HG03342 (cell line): Measurements from ENCODE around the gene TRMT13.
A peak's percentile ranks its signal among the peaks of the same experiment; 100 is the strongest.

ENCODE experiments used
- ATAC-seq: cut with Tn5 transposase; IDR thresholded peaks from one replicate; pipeline ENCODE4 v1.9.1; 2021; ENCODE audit warnings: mild to moderate bottlenecking, moderate library complexity; ENCODE audit not compliant: unreplicated experiment

The TRMT13 gene, protein sequence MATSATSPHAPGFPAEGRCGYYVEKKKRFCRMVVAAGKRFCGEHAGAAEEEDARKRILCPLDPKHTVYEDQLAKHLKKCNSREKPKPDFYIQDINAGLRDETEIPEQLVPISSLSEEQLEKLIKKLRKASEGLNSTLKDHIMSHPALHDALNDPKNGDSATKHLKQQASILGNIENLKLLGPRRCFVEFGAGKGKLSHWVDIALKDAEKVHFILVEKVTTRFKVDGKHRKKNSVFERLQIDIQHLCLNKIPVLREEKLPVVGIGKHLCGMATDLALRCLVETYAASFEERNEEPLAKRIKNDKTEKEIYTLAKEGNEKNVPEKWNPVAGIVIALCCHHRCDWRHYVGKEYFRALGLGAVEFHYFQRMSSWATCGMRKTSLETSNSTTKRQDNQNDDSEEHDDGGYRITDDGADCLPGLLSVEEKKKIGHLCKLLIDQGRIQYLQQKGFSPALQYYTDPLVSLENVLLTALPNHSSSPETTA

DNA sequence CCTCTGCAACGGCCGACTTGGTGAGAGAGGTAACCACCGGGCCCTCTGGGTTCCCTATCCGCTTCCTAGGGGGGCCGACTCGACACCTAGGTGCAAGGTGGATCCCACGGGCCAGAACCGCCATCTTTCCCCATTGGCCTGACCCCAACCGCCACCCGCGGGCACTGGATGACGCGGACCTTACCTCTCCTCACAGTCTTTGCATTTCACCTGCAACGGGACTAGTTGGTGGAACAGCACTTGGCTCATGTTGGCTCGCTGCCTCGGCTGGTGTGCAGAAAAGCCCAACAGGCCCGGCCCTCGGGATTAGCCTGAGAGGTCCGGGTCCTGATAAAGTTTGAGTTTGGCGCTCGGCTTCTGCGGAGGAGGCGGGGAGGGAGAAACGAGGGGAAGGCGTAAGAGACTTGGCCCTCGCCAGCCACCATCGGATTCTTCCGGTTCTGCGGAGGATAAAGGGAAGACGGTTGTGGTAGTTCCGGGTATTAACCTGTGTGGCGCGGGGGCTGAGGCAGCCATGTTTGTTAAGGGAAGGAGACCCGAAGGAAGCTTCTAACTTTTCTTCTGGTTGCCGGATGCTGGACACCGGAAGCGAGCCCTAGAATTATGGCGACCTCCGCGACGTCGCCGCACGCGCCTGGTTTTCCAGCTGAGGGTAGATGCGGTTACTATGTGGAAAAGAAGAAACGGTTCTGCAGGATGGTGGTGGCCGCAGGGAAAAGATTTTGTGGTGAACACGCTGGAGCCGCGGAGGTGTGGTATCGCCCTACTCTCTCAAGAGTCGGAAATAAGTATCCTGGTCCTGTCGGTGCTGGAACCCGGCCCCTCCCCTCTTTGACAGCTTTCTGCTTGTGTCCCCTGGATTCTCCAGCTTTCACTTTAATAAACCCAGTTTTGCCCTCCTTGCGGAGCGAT is at the start of gene TRMT13, which contains the start of gene SASS6:
TRMT13 (plus strand) TSS at position 598 of the 912 bp plus-strand sequence; CDS start at position 604, 6 bp downstream.
SASS6 (minus strand) TSS at position 365 of the 912 bp plus-strand sequence; CDS start at position 249, 116 bp downstream.
- peak; percentile 90 for ATAC-seq

DNA sequence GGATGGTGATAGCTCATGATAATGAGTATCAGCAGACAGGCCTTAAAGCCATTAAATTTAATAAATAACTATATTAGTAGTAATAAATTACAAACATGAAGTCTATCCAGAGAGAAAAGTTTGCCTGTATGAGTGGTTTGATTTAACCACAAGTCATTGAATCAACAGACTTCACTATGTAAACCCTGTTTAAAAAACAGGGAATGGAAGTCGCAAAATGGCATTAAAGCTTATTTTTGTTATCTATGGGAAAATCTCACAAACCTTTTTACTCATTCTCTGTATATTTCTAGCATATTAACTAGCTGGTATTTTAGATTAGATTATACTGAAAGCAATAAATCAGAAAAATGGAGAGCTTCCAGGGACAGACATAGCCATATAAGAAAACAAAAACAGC is 45.6 kb upstream of the TRMT13 start:
- no peak for ATAC-seq

DNA sequence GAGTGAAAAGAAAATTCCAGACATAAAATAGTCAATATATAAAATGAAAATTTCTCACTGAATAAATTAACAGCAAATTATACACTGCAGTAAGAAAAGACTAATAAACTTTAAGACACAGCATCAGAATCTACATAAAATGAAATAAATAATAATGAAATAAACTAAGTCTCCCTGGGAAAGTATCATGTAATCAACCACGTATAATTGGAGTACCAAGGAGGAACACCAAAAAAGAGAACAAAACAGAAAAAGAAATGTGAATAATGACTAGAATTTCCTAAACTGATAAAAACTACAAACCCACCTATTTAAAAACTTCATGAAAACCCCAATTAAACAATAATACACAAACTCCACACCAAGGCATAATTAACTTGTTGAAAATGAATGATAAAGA is 43.9 kb upstream of the TRMT13 start:
- no peak for ATAC-seq

DNA sequence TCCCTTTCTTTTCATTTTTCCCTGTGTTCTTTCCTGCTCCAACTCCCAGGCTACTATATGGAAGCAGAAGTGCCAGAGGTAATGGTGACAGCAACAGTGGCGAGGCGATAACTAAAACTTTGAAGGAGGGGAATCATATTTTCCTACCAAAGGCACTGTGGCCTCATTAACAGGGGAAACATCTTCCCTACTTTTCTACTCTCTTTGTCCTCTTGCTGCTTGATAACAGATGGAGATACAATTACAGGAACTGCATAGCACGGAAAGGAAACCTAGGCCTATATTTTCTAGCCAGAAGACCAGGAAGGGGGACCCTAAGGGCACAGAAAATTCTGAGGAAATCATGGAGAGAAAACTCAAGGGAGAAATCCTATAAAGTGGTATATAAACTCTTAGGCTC is 42.5 kb upstream of the TRMT13 start:
- no peak for ATAC-seq

DNA sequence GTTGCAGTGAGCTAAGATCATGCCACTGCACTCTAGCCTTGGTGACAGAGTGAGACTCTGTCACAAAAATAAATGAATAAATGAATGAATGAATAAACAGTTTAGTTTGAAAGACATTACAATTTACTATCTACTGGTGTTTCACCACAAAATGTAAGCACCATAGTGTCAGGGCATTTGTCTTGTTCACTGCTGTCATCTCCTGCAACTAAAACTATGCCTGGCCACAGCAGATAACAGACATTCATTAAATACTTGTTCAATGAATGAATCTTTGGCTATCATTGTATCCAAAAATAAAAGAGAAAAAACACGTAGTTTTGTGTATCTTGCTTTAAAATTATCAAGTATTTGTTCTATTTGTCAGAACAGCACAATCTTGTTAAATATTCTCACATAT is 32.8 kb upstream of the TRMT13 start:
- no peak for ATAC-seq

DNA sequence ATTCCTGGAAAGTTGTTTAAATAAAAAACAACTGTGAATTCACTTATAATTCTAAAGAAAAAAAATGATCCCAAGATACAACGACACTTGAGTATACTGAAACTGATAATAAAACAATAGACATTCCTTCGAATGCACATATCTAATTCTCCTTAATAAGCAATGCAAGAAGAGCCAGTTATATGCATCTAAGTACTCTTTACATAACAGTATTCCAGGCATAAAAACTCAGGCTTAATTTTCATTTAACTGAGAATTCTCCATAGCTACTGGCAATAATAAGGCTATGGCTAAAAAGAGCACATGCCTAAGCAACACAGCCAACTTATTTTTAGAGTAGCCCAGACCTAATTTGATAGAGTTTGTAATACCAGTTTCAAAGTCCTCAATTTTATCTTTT is 31.4 kb upstream of the TRMT13 start:
- no peak for ATAC-seq

DNA sequence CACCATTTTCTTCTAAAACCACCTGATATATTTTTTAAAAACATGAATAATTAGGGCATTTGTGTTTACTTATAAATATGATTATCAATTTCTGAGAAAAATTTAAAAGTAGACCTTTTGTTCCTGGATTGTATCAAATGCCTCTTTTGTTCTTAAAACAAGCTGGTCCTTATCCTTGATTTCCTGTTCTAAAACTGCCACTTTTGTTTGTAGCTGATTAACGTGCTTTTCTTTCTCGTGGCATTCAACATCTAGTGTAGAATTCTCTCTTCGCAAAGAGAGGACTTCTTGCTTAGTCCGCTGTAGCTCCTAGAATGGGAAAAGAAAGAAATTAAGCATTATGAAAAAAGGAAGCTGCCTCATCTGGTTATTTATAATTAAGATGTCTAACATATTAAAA is 25.3 kb upstream of the TRMT13 start:
- ATAC-seq = no peak

DNA sequence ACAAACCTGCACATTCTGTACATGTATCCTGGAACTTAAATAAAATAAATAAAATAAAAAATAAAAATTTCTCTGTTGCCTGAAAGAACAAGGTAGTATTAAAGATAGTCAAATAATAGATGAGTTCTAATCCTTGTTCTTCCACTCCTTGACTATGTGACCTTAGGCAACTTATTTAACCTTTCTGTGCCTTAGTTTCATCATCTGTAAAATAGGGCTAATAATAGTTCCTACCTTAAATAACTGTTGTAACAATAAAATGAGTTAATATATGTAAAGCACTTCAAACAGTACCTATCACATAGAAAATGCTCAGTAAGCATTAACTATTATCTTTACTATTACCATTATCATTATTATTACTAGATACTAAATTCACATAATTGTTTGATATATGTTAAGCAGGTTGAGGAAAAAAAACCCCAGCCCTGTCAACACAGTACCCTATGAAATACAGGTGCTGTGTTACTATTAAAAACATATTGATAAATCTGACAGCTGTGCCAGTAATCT is 23.4 kb upstream of the TRMT13 start:
- ATAC-seq = no peak

DNA sequence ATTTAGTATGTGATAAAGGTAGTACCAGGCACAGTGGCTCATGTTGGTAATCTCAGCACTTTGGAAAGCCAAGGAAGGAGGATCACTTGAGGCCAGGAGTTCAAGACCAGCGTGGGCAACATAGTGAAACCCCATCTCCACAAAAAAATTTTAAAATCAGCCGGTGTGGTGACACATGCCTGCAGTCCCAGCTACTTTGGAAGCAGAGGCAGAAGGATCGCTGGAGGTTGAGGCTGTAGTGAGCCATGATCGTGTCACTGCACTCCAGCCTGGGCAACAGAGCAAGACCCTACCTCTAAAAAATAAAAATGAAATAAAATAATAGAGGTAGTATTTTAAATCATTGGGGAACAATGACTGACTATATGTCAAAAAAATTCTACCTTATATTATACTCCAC is 17.4 kb upstream of the TRMT13 start:
- ATAC-seq = no peak

DNA sequence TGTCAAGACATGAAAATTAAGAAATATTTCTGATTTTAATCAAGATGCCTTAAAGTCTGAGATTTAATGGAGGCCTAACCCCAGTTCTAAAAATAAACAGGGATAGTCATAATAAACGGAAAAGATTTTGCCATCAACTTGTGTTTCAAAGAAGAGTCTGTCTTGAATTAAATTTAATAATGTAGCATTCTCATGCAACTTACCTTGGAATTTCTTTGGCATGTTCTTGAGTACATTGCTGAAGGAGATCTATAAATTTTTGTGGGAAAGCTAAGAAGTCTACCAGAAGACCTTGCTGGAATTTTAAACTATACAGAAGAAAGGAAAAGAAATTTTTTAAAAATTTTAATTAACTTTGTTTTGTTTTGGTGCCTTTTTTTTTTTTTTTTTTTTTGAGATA is 10.8 kb upstream of the TRMT13 start:
- no peak for ATAC-seq

DNA sequence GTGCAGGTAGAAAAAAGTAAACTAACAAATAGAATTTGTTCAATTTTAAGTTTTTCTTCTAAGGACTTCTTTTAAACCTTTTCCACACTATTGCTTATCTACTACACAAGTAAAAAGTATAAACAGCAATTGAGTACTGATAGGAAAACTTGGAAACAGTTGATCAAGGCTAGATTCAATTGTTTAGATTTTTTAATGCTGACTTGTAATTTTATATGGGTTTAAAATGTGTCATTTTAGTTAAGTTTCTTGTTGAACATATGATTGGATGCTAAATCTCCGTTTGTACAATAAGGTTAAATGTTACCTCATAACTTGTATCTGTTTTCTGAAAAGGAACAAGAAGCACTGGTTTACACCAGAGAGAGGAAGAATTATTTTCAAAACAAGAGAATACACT is 5.7 kb upstream of the TRMT13 start:
- no peak for ATAC-seq

DNA sequence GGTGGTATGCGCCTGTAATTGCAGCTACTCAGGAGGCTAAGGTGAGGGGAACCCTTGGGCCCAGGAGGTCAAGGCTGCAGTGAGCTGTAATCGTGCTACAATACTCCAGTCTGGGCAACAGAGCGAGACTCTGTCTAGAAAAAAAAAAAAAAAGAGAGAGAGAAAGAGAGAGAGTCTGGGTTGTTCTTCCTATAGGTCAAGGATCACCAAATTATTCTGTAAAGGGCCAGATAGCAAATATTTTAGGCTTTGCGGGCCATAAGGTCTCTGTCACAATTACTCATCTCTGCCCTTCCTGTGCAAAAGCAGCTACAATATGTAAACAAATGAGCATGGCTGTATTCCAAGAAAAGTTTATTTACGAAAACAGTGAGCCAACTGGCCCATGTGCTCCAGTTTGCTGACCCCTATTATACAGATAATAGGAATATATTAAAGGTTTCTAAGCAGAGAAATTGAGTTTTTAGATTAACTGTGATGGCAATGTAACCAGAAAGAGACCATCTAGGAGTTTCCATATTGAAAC is 2.3 kb upstream of the TRMT13 start:
- no peak for ATAC-seq

DNA sequence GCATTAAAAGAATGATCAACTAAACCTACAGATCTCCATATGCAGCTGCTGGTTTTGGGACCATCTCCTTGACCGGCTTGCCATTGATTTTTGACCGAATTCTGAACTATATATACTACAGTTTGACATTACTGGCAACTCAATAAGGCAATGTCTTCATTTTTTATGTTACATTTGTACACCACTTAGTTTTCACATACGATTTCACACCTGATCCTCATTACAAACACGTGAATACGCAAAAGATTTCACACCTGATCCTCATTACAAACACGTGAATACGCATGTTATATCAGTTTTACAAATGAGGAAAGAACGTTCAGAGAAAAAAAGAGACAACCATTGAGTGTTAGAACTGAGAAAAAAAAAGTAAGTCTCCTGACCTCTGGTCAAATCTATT is 1.3 kb upstream of the TRMT13 start:
- no peak for ATAC-seq

DNA sequence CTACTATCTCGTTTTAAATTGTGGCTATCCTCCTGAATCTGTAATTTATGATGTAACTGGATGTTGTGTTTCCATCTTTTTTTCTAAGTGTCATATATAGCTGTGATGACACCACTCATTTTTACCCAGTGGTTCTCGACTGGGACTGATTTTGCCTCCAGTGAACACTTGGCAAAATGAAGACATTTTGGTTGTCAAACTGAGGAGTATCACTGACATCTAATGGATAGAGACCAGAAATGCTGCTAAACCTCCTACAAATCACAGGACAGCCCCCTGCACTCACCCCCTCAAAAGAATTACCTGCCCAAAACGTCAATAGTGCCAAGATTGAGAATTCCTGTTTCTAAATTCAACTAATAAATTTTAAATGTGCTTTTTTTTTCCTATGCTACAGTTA is 1.9 kb downstream of the TRMT13 start:
- no peak for ATAC-seq

DNA sequence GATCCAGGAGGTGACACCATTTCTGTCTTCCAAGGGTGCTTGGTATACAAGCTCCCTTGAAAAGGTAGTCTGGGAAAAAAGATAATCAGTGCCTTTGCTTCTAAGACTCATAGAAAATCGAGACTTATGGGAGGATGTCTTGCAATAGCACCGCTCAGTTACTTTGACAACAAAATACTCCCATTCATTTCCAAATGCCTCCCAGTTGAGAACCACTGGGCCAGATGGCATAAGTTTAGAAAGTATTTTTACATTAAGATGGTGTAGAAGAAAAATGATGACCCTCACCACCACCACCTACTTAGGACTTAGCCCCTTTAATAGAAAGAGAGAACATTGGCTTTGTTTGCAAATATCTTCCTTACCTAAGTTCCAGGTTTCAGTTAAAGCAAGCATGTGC is 4.6 kb downstream of the TRMT13 start:
- ATAC-seq = no peak

DNA sequence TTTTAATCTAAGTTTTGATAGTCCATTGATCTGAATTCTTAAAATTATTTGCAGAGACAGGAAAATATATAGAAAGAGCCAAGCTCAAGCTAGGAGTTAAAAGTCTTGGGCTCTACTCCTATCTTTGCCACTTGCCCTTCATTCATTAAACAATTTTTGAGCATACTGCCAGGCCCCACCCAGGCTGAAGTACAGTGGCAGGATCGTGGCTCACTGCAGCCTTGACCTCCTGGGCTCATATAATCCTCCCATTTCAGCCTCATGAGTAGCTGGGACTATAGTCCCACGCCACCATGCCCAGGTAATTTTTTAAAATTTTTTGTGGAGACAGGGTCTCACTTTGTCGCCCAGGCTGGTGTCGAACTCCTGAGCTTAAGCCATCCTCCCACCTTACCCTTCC is 8.2 kb downstream of the TRMT13 start:
- ATAC-seq = no peak

DNA sequence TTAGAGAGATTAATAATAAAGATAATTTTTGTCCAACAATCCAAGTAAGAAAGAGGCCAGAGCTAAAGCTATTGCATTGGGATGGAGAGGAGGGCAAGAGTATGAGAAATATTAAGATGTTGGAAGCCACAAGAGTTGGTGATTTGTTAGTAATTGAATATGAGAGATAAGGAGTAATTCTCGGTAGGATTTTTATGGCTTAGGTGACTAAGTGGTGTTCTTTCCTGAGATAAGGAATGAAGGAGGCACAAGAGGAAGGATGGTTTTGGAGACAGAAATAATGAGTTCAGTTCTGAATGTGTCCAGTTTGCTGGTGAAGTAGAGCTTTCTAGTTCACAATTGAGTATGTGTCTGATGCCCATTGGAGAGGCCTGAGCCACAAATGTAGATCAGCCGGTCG is 9.4 kb downstream of the TRMT13 start:
- ATAC-seq = no peak

DNA sequence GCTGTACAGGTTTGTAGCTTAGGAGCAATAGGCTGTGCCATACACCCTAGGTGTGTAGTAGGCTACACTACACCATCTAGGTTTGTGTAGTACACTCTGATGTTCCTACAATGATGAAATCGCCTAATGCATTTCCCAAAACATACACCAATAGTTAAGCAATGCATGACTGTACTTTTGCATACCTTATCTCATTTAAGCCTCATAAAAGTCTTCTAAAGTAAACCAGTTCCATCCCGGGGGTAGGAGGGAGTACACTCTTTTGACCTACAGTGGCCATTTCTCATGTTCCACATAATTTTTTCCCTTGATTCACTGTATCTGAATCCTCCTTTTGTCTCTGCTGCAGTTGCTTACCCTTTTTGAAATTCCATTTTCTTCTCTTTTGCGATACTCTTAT is 12.2 kb downstream of the TRMT13 start:
- no peak for ATAC-seq

DNA sequence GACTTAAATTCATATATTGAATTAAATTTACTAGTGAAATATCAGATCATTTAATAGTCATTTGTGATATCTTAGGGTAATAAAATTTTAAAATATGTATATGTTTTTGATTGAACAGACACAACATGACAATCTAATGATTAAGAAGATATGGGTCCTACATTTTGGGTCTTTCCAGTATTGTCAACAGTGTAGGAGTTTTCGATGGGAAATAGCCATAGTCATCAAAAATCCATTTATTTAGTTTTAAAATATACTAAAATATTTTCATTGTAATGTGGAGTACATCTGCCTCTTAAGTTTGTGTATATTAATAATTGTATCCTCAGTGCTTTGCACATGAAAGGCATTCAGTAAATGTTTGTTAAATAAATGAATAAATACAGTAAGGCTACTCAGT is 14.0 kb downstream of the TRMT13 start:
- no peak for ATAC-seq

DNA sequence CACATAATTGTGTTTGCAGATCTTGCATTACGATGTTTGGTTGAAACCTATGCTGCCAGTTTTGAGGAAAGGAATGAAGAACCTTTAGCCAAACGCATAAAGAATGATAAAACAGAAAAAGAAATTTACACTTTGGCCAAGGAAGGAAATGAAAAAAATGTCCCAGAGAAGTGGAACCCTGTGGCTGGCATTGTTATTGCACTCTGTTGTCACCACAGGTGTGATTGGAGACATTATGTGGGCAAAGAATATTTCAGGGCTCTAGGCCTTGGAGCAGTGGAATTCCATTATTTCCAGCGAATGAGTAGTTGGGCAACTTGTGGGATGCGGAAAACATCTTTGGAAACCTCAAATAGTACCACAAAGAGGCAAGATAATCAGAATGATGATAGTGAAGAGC is 14.9 kb downstream of the TRMT13 start:
- ATAC-seq = no peak

DNA sequence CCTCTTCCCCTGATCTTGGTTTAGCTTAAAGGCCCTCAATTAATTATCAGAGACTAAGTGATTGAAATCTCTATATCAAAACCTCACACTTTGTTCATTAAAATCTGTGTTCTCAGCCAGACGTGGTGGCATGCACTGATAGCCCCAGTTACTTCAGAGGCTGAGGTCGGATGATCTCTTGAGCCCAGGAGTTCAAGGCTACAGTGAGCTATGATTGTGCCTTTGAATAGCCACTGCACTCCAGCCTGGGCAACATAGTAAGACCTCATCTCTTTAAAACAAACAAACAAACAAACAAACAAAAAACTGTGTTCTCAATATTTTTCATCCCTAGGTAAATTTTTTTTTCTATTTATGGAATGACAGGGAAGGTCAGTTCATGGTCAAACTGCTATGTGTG is 18.7 kb downstream of the TRMT13 start:
- ATAC-seq = no peak
